ENCODE results near the gene CLCN7. TPM values are rescaled to one million over a fixed set of nuclear protein-coding genes. Genes with fewer than 3 reads are reported as not detected.
"Not testable (repeated sequence)": the region's sequence is repeated elsewhere in the genome, so short reads cannot be mapped to it uniquely, and the experiment has no call there.

CLCN7 gene
- total RNA-seq, 2 experiments from 2014 or later, result 41.9 to 43.9 TPM

GRCh38 chr16:1444730-1445517, 29.9 kb downstream of the CLCN7 start:
- ATAC-seq (no peak), DNase-seq (no peak)
- Mint-ChIP-seq H3K4me1 (ENCODE audit: low read depth) (no peaks in the 10 kb centered on the region), H3K27ac (no peak overlapping the region), H3K36me3 (ENCODE audit: low read depth) (no peaks in the 10 kb centered on the region), H3K4me3 (no peak overlapping the region), H3K27me3 (ENCODE audit: low read depth) (no peaks in the 10 kb centered on the region), H3K9me3 (ENCODE audit: insufficient read depth) (no peaks in the 10 kb centered on the region)
- ChIA-PET CTCF (no interaction called here), POLR2A (interaction anchor here (0.8 kb wide), 1 partner anchor 31 kb away, joined by 3 read pairs; no protein-coding TSS in a partner anchor)

GRCh38 chr16:1443980-1444729, 30.7 kb downstream of the CLCN7 start, which contains the start of gene CCDC154:
Gene CCDC154, minus strand, starts transcription at chr16:1444556. Its CDS starts 234 bp downstream, at chr16:1444322.
- no peaks in the 10 kb centered on the region for H3K27me3 Mint-ChIP-seq (ENCODE audit: low read depth)
- H3K9me3 Mint-ChIP-seq (ENCODE audit: insufficient read depth), result no peaks in the 10 kb centered on the region
- ATAC-seq (no peak), DNase-seq (no peak)
- H3K4me1 Mint-ChIP-seq (ENCODE audit: low read depth), result no peaks in the 10 kb centered on the region
- ChIA-PET POLR2A (interaction anchor here (1.1 kb wide), 1 partner anchor 23 kb away, joined by 4 read pairs; the partner anchor contains the start of gene UQCC4), CTCF (no interaction called here)
- no peaks in the 10 kb centered on the region for H3K36me3 Mint-ChIP-seq (ENCODE audit: low read depth)
- no peak within 1 kb of the TSS for H3K27ac Mint-ChIP-seq
- H3K4me3 Mint-ChIP-seq, result no peak within 1 kb of the TSS

GRCh38 chr16:1443403-1443973, 31.3 kb downstream of the CLCN7 start:
- Mint-ChIP-seq H3K4me3 (no peak overlapping the region), H3K27me3 (ENCODE audit: low read depth) (no peaks in the 10 kb centered on the region), H3K4me1 (ENCODE audit: low read depth) (no peaks in the 10 kb centered on the region), H3K9me3 (ENCODE audit: insufficient read depth) (no peaks in the 10 kb centered on the region), H3K36me3 (ENCODE audit: low read depth) (no peaks in the 10 kb centered on the region), H3K27ac (no peak overlapping the region)
- no peak for ATAC-seq
- no peak for DNase-seq
- ChIA-PET CTCF (no interaction called here), POLR2A (interaction anchor here (1.1 kb wide), 1 partner anchor 22 kb away, joined by 4 read pairs; the partner anchor contains the start of gene UQCC4)

GRCh38 chr16:1442697-1443096, 32.1 kb downstream of the CLCN7 start:
- H3K27ac Mint-ChIP-seq, result no peak overlapping the region
- POLR2A ChIA-PET, result no interaction called here

GRCh38 chr16:1441391-1441829, 33.4 kb downstream of the CLCN7 start:
- Mint-ChIP-seq H3K4me3 (no peak overlapping the region), H3K9me3 (ENCODE audit: insufficient read depth) (no peaks in the 10 kb centered on the region), H3K4me1 (ENCODE audit: low read depth) (no peaks in the 10 kb centered on the region), H3K36me3 (ENCODE audit: low read depth) (no peaks in the 10 kb centered on the region), H3K27ac (no peak overlapping the region), H3K27me3 (ENCODE audit: low read depth) (no peaks in the 10 kb centered on the region)
- no peak for ATAC-seq
- no peak for DNase-seq
- ChIA-PET CTCF (no interaction called here), POLR2A (no interaction called here)

More at GRCh38 chr16:1442697-1443096, 32.1 kb downstream of the CLCN7 start:
- Mint-ChIP-seq H3K9me3 (ENCODE audit: insufficient read depth) (no peaks in the 10 kb centered on the region), H3K27me3 (ENCODE audit: low read depth) (no peaks in the 10 kb centered on the region), H3K36me3 (ENCODE audit: low read depth) (no peaks in the 10 kb centered on the region), H3K4me3 (no peak overlapping the region), H3K4me1 (ENCODE audit: low read depth) (no peaks in the 10 kb centered on the region)
- ATAC-seq, result no peak
- CTCF ChIA-PET, result no interaction called here
- no peak for DNase-seq

- CTCF ChIA-PET; H3K27ac Mint-ChIP-seq; H3K9me3 Mint-ChIP-seq (ENCODE audit: insufficient read depth); H3K4me1 Mint-ChIP-seq (ENCODE audit: low read depth); DNase-seq; H3K27me3 Mint-ChIP-seq (ENCODE audit: low read depth); H3K36me3 Mint-ChIP-seq (ENCODE audit: low read depth); H3K4me3 Mint-ChIP-seq; ATAC-seq: not testable (repeated sequence)
- POLR2A ChIA-PET, result interaction anchor here (1.0 kb wide), 1 partner anchor 59 kb away, joined by 3 read pairs; no protein-coding TSS in a partner anchor
Observed at GRCh38 chr16:1439699-1440074, 35.1 kb downstream of the CLCN7 start.

GRCh38 chr16:1439058-1439698, 35.6 kb downstream of the CLCN7 start:
- no peaks in the 10 kb centered on the region for H3K4me1 Mint-ChIP-seq (ENCODE audit: low read depth)
- no peaks in the 10 kb centered on the region for H3K9me3 Mint-ChIP-seq (ENCODE audit: insufficient read depth)
- no peak overlapping the region for H3K27ac Mint-ChIP-seq
- no peaks in the 10 kb centered on the region for H3K27me3 Mint-ChIP-seq (ENCODE audit: low read depth)
- ChIA-PET CTCF (no interaction called here), POLR2A (interaction anchor here (1.0 to 2.0 kb wide), 2 partner anchors 18 to 59 kb away, joined by 3 to 8 read pairs; partner anchors contain the start of gene UQCC4)
- no peaks in the 10 kb centered on the region for H3K36me3 Mint-ChIP-seq (ENCODE audit: low read depth)
- H3K4me3 Mint-ChIP-seq, result no peak overlapping the region
- DNase-seq (no peak), ATAC-seq (no peak)

GRCh38 chr16:1438229-1439057, 36.4 kb downstream of the CLCN7 start:
- ChIA-PET CTCF (no interaction called here), POLR2A (interaction anchor here (1.0 to 2.0 kb wide), 2 partner anchors 18 to 58 kb away, joined by 3 to 8 read pairs; partner anchors contain the start of gene UQCC4)
- Mint-ChIP-seq H3K9me3 (ENCODE audit: insufficient read depth) (no peaks in the 10 kb centered on the region), H3K27ac (no peak overlapping the region), H3K27me3 (ENCODE audit: low read depth) (no peaks in the 10 kb centered on the region), H3K4me3 (no peak overlapping the region), H3K4me1 (ENCODE audit: low read depth) (no peaks in the 10 kb centered on the region), H3K36me3 (ENCODE audit: low read depth) (no peaks in the 10 kb centered on the region)
- ATAC-seq (no peak), DNase-seq (no peak)

GRCh38 chr16:1437606-1438005, 37.2 kb downstream of the CLCN7 start:
- no peak overlapping the region for H3K4me3 Mint-ChIP-seq
- no peaks in the 10 kb centered on the region for H3K4me1 Mint-ChIP-seq (ENCODE audit: low read depth)
- POLR2A ChIA-PET, result interaction anchor here (2.0 kb wide), 1 partner anchor 17 kb away, joined by 8 read pairs; the partner anchor contains the start of gene UQCC4
- no peak for DNase-seq
- CTCF ChIA-PET, result no interaction called here
- no peak for ATAC-seq
- H3K36me3 Mint-ChIP-seq (ENCODE audit: low read depth), result no peaks in the 10 kb centered on the region
- H3K9me3 Mint-ChIP-seq (ENCODE audit: insufficient read depth), result no peaks in the 10 kb centered on the region
- no peaks in the 10 kb centered on the region for H3K27me3 Mint-ChIP-seq (ENCODE audit: low read depth)
- H3K27ac Mint-ChIP-seq, result no peak overlapping the region

- Mint-ChIP-seq H3K4me1 (ENCODE audit: low read depth) (peaks cover 2% of the 10 kb centered on the region), H3K4me3 (no peak overlapping the region), H3K36me3 (ENCODE audit: low read depth) (no peaks in the 10 kb centered on the region), H3K9me3 (ENCODE audit: insufficient read depth) (no peaks in the 10 kb centered on the region), H3K27ac (no peak overlapping the region), H3K27me3 (ENCODE audit: low read depth) (no peaks in the 10 kb centered on the region)
- ChIA-PET CTCF (no interaction called here), POLR2A (no interaction called here)
- no peak for ATAC-seq
- DNase-seq, result no peak
Observed at GRCh38 chr16:1436731-1437355, 38.0 kb downstream of the CLCN7 start.
